Thyroid gland (tissue), 4 donors: Measurements from ENCODE around the gene DKKL1. TPM values are rescaled to one million over a fixed set of nuclear protein-coding genes. Genes with fewer than 3 reads are reported as not detected.

ENCODE experiments used
- DNase-seq, 2 donors: peaks; one replicate each; pipeline ENCODE4 v3.0.0-alpha.2; 2019
- H3K27ac ChIP-seq, 3 donors: fragments of 200-600 bp; sonication (generic); 1 replicate in 2 of 3; 2 replicates in 1 of 3; pipeline ENCODE4 v1.5.1; 2016 to 2019; ENCODE audit warnings: mild to moderate bottlenecking in 1 of 3, moderate library complexity in 1 of 3
- H3K27me3 ChIP-seq: fragments of 200-600 bp; sonication (generic); one replicate; pipeline ENCODE4 v1.5.1; 2019
- H3K36me3 ChIP-seq, 2 donors: fragments of 200-600 bp; sonication (generic); one replicate each; pipeline ENCODE4 v1.5.1; 2016 to 2019
- H3K4me1 ChIP-seq, 2 donors: fragments of 200-600 bp; sonication (generic); one replicate each; pipeline ENCODE4 v1.5.1; 2017 to 2019
- H3K4me3 ChIP-seq, 3 donors: fragments of 200-600 bp; sonication (generic); replicated peaks in 1 of 3; 1 replicate in 2 of 3; 2 replicates in 1 of 3; pipeline ENCODE4 v1.5.1; 2016; ENCODE audit warnings: mild to moderate bottlenecking in 1 of 3
- H3K9me3 ChIP-seq: fragments of 200-600 bp; sonication (generic); one replicate; pipeline ENCODE4 v1.5.1; 2017
- POLR2A ChIP-seq, 2 donors: fragments of 450-650 bp; IDR thresholded peaks; one replicate each; pipeline ENCODE4 v1.6.1; 2017; ENCODE audit warnings: antibody characterized with exemption in 2 of 2, mild to moderate bottlenecking in 2 of 2, moderate library complexity in 1 of 2
- WGBS, 2 donors: methylation state at CpG; one replicate each; pipeline ENCODE4 v1.1.5; 2017; 5-methylcytosine and 5-hydroxymethylcytosine counted together
- intact Hi-C: fragments of 100-400 bp; cut with DNase I; formaldehyde crosslinking; loops from one replicate; pipeline ENCODE4 v1.15.1; 2023
- total RNA-seq, 4 donors: library from RNA; depleted of rRNA; stranded (reverse); fragments of >200 nt; gene quantifications; one replicate each; pipeline ENCODE4 v1.2.3, GENCODE V29; 2016
- TF ChIP-seq, protein P1 (sequence below), 6 experiments: fragments of 200-600 bp in 3 of 6; fragments of 450-650 bp in 3 of 6; sonication (generic) in 3 of 6; IDR thresholded peaks; one replicate each; pipeline ENCODE4 v1.5.1; 2016 to 2019; ENCODE audit warnings: antibody characterized with exemption in 6 of 6, mild to moderate bottlenecking in 2 of 6, inconsistent platforms in 1 of 6, moderate library complexity in 1 of 6

The DKKL1 gene
- total RNA-seq, 4 donors from 2014 or later: 1.3 TPM; not detected in 3

DNA sequence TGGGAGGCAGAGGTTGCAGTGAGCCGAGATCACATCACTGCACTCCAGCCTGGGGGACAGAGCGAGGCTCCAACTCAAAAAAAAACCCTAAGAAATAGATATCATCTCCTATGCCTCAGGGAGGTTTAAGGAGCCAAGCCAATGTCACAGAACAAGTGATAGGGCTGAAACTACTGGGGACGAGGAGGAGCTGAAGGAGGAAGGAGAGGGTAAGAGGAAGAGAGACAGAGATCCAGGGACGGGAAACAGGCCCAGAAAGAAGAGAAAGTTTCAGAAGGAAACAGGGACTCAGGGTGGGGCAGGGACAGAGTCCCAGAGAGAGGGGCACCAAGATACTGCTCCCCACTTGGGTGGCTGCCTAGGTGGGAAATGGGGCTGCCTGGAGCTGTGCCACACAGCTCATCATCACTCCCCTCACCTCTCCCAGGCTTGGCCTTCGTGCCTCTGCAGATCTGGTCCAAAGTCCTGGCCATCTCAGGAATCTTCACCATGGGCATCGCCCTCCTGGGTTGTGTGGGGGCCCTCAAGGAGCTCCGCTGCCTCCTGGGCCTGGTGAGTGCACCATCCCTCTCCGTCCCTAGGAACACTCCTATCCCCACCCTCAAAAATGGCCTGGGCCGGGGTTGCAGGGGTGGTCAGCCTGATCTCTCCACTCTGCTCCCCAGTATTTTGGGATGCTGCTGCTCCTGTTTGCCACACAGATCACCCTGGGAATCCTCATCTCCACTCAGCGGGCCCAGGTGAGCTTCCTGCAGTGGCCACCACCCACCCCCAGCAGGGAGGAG lies 27.0 kb upstream of the DKKL1 start:
- 85 to 95% methylated on average over 9 to 10 of the region's 10 CpGs for WGBS, 2 donors
- Histone ChIP-seq H3K36me3 (no peaks in the 10 kb centered on the region), H3K27ac (no peak overlapping the region), H3K4me3 (no peak overlapping the region), H3K4me1 (peaks cover 19 to 20% of the 10 kb centered on the region in 2 donors), H3K27me3 (no peaks in the 10 kb centered on the region), H3K9me3 (no peaks in the 10 kb centered on the region)
- intact Hi-C loops: no loop called here
- no peak for TF ChIP-seq POLR2A (IDR thresholded peaks at IDR 0.05)
- TF ChIP-seq, protein P1, sequence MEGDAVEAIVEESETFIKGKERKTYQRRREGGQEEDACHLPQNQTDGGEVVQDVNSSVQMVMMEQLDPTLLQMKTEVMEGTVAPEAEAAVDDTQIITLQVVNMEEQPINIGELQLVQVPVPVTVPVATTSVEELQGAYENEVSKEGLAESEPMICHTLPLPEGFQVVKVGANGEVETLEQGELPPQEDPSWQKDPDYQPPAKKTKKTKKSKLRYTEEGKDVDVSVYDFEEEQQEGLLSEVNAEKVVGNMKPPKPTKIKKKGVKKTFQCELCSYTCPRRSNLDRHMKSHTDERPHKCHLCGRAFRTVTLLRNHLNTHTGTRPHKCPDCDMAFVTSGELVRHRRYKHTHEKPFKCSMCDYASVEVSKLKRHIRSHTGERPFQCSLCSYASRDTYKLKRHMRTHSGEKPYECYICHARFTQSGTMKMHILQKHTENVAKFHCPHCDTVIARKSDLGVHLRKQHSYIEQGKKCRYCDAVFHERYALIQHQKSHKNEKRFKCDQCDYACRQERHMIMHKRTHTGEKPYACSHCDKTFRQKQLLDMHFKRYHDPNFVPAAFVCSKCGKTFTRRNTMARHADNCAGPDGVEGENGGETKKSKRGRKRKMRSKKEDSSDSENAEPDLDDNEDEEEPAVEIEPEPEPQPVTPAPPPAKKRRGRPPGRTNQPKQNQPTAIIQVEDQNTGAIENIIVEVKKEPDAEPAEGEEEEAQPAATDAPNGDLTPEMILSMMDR (IDR thresholded peaks at IDR 0.05): no peak
- no peak for DNase-seq

DNA sequence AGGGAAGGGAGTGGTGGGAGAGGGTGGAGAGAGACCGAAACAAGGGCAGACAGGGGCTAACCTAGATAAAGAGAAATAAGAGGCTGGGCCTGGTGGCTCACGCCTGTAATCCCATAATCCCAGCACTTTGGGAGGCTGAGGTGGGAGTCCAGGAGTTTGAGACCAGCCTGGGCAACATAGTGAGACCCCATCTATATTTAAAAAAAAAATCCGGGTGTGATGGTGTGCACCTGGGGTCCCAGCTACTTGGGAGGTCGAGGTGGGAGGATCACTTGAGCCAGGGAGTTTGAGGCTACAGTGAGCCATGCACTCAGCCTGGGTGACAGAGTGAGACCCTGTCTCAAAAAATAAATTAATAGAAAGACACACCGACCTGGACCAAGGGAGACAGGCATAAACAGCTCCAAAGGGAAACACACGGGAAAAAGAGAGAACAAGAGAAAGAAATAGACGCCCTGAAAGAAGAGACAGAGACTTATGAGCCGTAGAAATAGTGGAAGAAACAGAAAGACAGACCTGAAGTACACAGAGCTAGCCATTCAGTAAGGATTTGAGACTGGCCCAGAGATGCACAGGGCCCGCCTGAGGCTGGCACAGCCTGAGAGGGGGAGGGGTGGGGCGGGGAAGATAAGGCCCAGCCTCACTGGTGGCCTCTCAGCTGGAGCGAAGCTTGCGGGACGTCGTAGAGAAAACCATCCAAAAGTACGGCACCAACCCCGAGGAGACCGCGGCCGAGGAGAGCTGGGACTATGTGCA lies 26.2 kb upstream of the DKKL1 start:
- no peaks in the 10 kb centered on the region for H3K9me3 ChIP-seq
- no peaks in the 10 kb centered on the region for H3K27me3 ChIP-seq
- peaks cover 19 to 20% of the 10 kb centered on the region in 2 donors for H3K4me1 ChIP-seq
- intact Hi-C loops: no loop called here
- no peak for TF ChIP-seq POLR2A (IDR thresholded peaks at IDR 0.05)
- TF ChIP-seq, protein P1 (IDR thresholded peaks at IDR 0.05): no peak
- no peak for DNase-seq
- no peak overlapping the region for H3K4me3 ChIP-seq
- WGBS, 2 donors: 58 to 67% methylated on average over 19 of the region's 19 CpGs
- H3K36me3 ChIP-seq: peaks cover 0 to 2% of the 10 kb centered on the region in 2 donors
- H3K27ac ChIP-seq: no peak overlapping the region

DNA sequence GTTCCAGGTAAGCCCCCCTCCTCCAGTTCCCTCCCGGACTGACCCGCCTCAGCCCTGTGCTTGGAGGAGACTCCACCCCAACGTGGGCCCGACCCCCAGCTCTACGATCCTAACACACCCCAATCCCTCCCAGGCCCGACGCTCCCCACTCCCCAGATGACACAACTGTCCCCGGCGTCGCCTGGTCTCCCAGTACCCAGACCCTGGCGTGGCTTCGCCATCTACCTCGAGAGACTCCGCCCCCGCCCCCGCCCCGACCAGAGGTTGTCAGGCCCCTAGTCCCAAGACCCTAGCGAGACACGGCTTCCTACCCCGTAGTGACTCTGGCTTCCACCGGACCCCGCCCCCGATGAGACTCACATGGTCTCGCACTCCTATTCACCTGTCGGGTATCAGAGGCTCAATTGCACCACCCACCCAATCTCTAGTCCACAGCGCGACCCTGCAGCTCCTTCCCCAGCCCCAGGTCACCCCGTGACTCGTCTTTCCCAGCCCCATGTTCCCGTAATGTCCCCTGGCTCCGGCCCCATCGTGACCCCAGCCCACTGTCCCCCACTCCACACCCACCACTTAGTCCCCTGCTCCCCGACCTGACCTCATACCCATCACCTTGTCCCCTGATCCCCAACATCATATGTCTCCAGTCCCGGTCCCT lies 25.5 kb upstream of the DKKL1 start:
- WGBS, 2 donors: 19 to 27% methylated on average over 26 to 29 of the region's 34 CpGs
- H3K27ac ChIP-seq: no peak overlapping the region

DNA sequence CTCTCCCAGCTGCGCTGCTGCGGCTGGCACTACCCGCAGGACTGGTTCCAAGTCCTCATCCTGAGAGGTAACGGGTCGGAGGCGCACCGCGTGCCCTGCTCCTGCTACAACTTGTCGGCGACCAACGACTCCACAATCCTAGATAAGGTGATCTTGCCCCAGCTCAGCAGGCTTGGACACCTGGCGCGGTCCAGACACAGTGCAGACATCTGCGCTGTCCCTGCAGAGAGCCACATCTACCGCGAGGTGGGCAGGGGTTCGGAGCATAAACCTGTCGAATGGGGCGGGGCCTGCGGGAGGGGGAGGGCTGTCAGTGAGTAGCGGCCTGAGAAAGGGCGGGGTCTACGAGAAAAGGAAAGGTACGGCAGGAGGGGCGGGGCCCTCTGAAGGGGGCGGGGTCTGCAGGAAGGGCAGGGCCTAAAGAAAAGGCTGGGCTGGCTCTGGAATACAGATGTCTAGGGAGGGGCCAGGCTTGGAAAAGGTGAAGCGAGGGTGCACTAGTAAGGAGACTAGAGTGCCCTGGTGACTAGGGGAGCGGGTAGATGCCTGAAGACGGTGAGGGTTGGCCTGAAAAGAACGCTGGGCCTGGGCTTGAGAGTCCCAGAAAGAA lies 24.9 kb upstream of the DKKL1 start:
- Histone ChIP-seq H3K4me3 (peak overlapping the region in 1 of 3 donors; percentile 24), H3K9me3 (no peaks in the 10 kb centered on the region), H3K27me3 (no peaks in the 10 kb centered on the region), H3K4me1 (peaks cover 19 to 20% of the 10 kb centered on the region in 2 donors), H3K27ac (peak overlapping the region in 1 of 3 donors; percentile 10), H3K36me3 (peaks cover 0 to 7% of the 10 kb centered on the region in 2 donors)
- intact Hi-C loops: no loop called here
- WGBS, 2 donors: 3 to 18% methylated on average over 21 to 27 of the region's 30 CpGs
- TF ChIP-seq, protein P1 (IDR thresholded peaks at IDR 0.05): no peak
- TF ChIP-seq POLR2A (IDR thresholded peaks at IDR 0.05): no peak
- peak; percentile 86 to 88 for DNase-seq

More for the DNA sequence above, 25.5 kb upstream of the DKKL1 start:
- Histone ChIP-seq H3K27me3 (no peaks in the 10 kb centered on the region), H3K4me3 (peak overlapping the region in 1 of 3 donors; percentile 24), H3K36me3 (peaks cover 0 to 7% of the 10 kb centered on the region in 2 donors), H3K9me3 (no peaks in the 10 kb centered on the region), H3K4me1 (peaks cover 19 to 20% of the 10 kb centered on the region in 2 donors)
- DNase-seq: no peak
- no peak for TF ChIP-seq POLR2A (IDR thresholded peaks at IDR 0.05)
- TF ChIP-seq, protein P1 (IDR thresholded peaks at IDR 0.05): no peak
- intact Hi-C loops: no loop called here
